ENCODE results near the gene TACR2. TPM values are rescaled to one million over a fixed set of nuclear protein-coding genes. Genes with fewer than 3 reads are reported as not detected.

The TACR2 gene
- total RNA-seq, 2 donors from 2014 or later: not detected

DNA sequence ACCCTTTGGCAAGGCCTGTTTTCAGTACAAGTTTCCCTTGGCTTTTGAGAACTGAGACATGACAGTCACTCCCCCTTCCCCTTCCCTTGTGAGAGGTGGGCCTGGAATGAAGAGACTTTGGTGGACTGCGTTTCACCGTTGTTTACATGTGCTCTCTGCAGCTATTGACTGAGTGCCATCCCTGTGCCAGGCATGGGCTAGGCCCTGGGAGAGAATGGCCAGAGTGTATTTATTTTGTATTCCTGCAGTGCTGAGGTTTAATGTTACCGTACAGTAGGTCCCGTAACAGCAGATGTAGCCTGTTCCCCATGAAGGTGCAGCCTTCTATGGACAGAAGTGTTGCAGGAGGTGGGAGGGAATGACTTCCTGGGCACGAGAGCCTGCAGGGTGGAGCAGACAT, 50.0 kb downstream of the TACR2 start:
- H3K36me3 ChIP-seq (ENCODE audit: control insufficient read depth, insufficient read depth, low read length): peaks cover 25% of the 10 kb centered on the region
- WGBS, 2 experiments (ENCODE audit: insufficient coverage in 1 of 2, insufficient read length in 1 of 2): 95% methylated on average over 5 of the region's 5 CpGs
- no peaks in the 10 kb centered on the region for H3K27me3 Mint-ChIP-seq (ENCODE audit: insufficient read depth)

DNA sequence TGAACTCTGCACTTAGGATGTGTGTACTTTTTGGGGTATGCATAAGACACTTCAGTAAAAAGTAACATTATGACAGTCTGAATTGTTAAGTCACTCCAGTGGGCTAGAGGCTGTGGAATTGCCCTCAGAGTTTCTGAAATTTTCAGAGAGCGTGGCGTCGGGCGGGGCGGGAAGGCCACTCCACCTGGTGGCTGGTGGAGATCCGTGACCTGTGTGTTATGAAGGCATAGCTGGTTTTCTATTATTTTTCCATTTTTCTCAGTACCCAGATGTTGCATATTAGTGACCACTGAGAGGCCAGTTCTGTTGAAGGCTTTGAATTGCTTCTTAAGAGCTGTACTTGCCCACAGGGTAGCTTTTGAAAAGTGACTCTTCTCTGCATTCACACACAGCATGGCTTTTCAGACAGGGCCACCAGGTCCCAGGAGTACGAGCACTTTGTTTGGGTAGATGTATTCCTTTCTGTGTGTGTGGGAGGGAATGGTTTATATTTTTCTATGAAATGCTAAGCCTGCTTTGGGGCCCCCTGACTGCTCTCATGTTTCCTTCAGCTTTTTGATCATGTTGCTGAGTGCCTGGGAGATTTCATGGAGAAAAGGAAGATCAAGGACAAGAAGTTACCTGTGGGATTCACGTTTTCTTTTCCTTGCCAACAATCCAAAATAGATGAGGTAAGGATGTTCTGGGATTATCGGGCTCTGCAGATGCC, 52.3 kb downstream of the TACR2 start:
- peak overlapping the region; percentile 9 for H3K27ac Mint-ChIP-seq
- no peaks in the 10 kb centered on the region for H3K9me3 Mint-ChIP-seq
- H3K9ac ChIP-seq (ENCODE audit: extremely low read depth, low read length, poor library complexity, severe bottlenecking): no peak overlapping the region
- no peaks in the 10 kb centered on the region for H3K27me3 ChIP-seq (ENCODE audit: control insufficient read depth, insufficient read depth, low read length, poor library complexity, severe bottlenecking)
- peaks cover 10% of the 10 kb centered on the region for H3K4me1 Mint-ChIP-seq
- DNase-seq: no peak
- H3K27me3 Mint-ChIP-seq (ENCODE audit: insufficient read depth): no peaks in the 10 kb centered on the region
- H3K27ac ChIP-seq (ENCODE audit: low read depth, low read length): no peak overlapping the region
- H3K4me3 ChIP-seq (ENCODE audit: low read length): no peak overlapping the region
- no peaks in the 10 kb centered on the region for H3K4me1 ChIP-seq (ENCODE audit: control insufficient read depth, insufficient read depth, low read length)
- TF ChIP-seq CTCF (conservative IDR thresholded peaks at IDR 0.05): peak; percentile 50
- H3K9me3 ChIP-seq (ENCODE audit: control insufficient read depth, low read length): no peaks in the 10 kb centered on the region
- H3K36me3 Mint-ChIP-seq (ENCODE audit: low read depth): peaks cover 23% of the 10 kb centered on the region
- peaks cover 10% of the 10 kb centered on the region for H3K36me3 ChIP-seq (ENCODE audit: control insufficient read depth, insufficient read depth, low read length)
- no peak overlapping the region for H3K4me3 Mint-ChIP-seq
- 92 to 95% methylated on average over 8 to 9 of the region's 9 CpGs for WGBS, 2 experiments (ENCODE audit: insufficient coverage in 1 of 2, insufficient read length in 1 of 2)

More for the DNA sequence above, 50.0 kb downstream of the TACR2 start:
- Histone ChIP-seq H3K4me1 (ENCODE audit: control insufficient read depth, insufficient read depth, low read length) (no peaks in the 10 kb centered on the region), H3K9ac (ENCODE audit: extremely low read depth, low read length, poor library complexity, severe bottlenecking) (no peak overlapping the region), H3K9me3 (ENCODE audit: control insufficient read depth, low read length) (no peaks in the 10 kb centered on the region), H3K27me3 (ENCODE audit: control insufficient read depth, insufficient read depth, low read length, poor library complexity, severe bottlenecking) (no peaks in the 10 kb centered on the region), H3K4me3 (ENCODE audit: low read length) (no peak overlapping the region), H3K27ac (ENCODE audit: low read depth, low read length) (no peak overlapping the region)
- no peak for DNase-seq
- peaks cover 4% of the 10 kb centered on the region for H3K4me1 Mint-ChIP-seq
- peak overlapping the region; percentile 41 for H3K27ac Mint-ChIP-seq
- no peak for TF ChIP-seq CTCF (conservative IDR thresholded peaks at IDR 0.05)
- H3K4me3 Mint-ChIP-seq: no peak overlapping the region
- no peaks in the 10 kb centered on the region for H3K9me3 Mint-ChIP-seq
- H3K36me3 Mint-ChIP-seq (ENCODE audit: low read depth): peaks cover 39% of the 10 kb centered on the region

DNA sequence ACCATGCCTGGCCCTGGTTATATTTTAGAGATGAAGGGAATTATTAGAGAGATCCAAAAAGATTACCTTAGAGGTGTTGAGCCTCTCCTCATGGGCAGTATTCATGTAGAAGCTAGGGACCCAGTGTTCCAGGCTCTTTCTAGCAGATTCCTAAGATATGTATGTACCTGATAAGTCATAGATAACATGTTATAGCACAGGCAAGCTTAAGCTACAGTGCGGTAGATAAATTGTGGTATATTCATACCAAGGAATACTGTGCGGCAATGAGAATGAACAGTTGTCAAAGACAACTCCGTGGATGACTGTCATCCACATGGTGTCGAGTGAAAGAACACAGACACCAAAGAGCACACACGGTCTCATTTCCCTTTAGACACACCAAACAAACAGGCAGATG, 53.1 kb downstream of the TACR2 start:
- Mint-ChIP-seq H3K27me3 (ENCODE audit: insufficient read depth) (no peaks in the 10 kb centered on the region), H3K27ac (peak overlapping the region; percentile 35), H3K36me3 (ENCODE audit: low read depth) (peaks cover 18% of the 10 kb centered on the region), H3K4me3 (no peak overlapping the region), H3K9me3 (no peaks in the 10 kb centered on the region), H3K4me1 (peaks cover 13% of the 10 kb centered on the region)
- no peak for DNase-seq
- H3K4me1 ChIP-seq (ENCODE audit: control insufficient read depth, insufficient read depth, low read length): no peaks in the 10 kb centered on the region
- H3K27me3 ChIP-seq (ENCODE audit: control insufficient read depth, insufficient read depth, low read length, poor library complexity, severe bottlenecking): no peaks in the 10 kb centered on the region
- TF ChIP-seq CTCF (conservative IDR thresholded peaks at IDR 0.05): no peak
- no peak overlapping the region for H3K27ac ChIP-seq (ENCODE audit: low read depth, low read length)
- no peak overlapping the region for H3K4me3 ChIP-seq (ENCODE audit: low read length)
- H3K9me3 ChIP-seq (ENCODE audit: control insufficient read depth, low read length): no peaks in the 10 kb centered on the region
- 96 to 100% methylated on average over 5 of the region's 5 CpGs for WGBS, 2 experiments (ENCODE audit: insufficient coverage in 1 of 2, insufficient read length in 1 of 2)
- H3K9ac ChIP-seq (ENCODE audit: extremely low read depth, low read length, poor library complexity, severe bottlenecking): no peak overlapping the region
- H3K36me3 ChIP-seq (ENCODE audit: control insufficient read depth, insufficient read depth, low read length): peaks cover 6% of the 10 kb centered on the region
